T-cell (primary cell): ENCODE results near the gene GNE. TPM values are rescaled to one million over a fixed set of nuclear protein-coding genes. Genes with fewer than 3 reads are reported as not detected.

Experiments used
- total RNA-seq, 35 experiments: library from RNA in 6 of 35; stranded (reverse) in 6 of 35; fragments of 120-200 nt in 1 of 35; gene quantifications; one replicate each; pipeline versions ENCODE4 v1.2.1 to v1.2.4 and lab custom pipeline; 2013 to 2026

GNE gene
- total RNA-seq, 5 donors from 2014 or later (not counting 1 experiment from before 2014, with no cell fraction given) = 12.3 to 17.0 (median 14.9) TPM

Other genes with a start within 250 kb of the GNE start
- gene RECK, start 221.5 kb downstream of the GNE start, total RNA-seq = 10 to 100 TPM in 2 of 5 donors, 1 to 10 TPM in 3; 8.9 to 11.4 (median 9.9) TPM
- gene GLIPR2, start 121.7 kb downstream of the GNE start, total RNA-seq = 10 to 100 TPM; 25.6 to 37.8 (median 28.7) TPM
- under 1 TPM in 3 of 5 donors, not detected in 2; 0.13 to 0.84 (median 0.68) TPM for gene CCIN, start 89.1 kb downstream of the GNE start, total RNA-seq
- 10 to 100 TPM; 40.2 to 79.0 (median 70.0) TPM for gene CLTA, start 67.5 kb downstream of the GNE start, total RNA-seq
- gene RNF38, start 141.8 kb upstream of the GNE start, total RNA-seq = 10 to 100 TPM; 61.0 to 92.3 (median 71.2) TPM